H1 (cell line): ENCODE measurements around the gene STAM2. TPM values are rescaled to one million over a fixed set of nuclear protein-coding genes. Genes with fewer than 3 reads are reported as not detected.

ENCODE experiments used
- CTCF ChIA-PET: fragments of 300-600 bp; sonication (Branson Sonifier 250); formaldehyde crosslinking; loops from one replicate; lab custom pipeline; 2021; ENCODE audit not compliant: partially characterized antibody; lab: Charles Lee
- POLR2A ChIA-PET: fragments of 300-600 bp; sonication (Branson Sonifier 250); formaldehyde crosslinking; loops from one replicate; lab custom pipeline; 2021; ENCODE audit warnings: inconsistent platforms; ENCODE audit not compliant: partially characterized antibody; lab: Charles Lee
- DNase-seq, 2 experiments: peaks; one replicate each; pipeline versions ENCODE4 v3.0.0 to v3.0.0-alpha.2; 2010 to 2022; ENCODE audit warnings: low spot score in 2 of 2, low read depth in 1 of 2, mixed read lengths in 1 of 2
- FAIRE-seq: peaks from 2 replicates; lab custom pipeline; 2011; peaks lifted over from hg19 to GRCh38; lab: Jason Lieb, UNC
- H2AFZ ChIP-seq: 2 replicates; pipeline ENCODE4 v1.8.1; 2012; ENCODE audit warnings: low read length, inconsistent platforms
- H2AK5ac ChIP-seq: 2 replicates; pipeline ENCODE4 v1.6.1; 2013; ENCODE audit warnings: low read depth, low read length
- H2BK120ac ChIP-seq: replicated peaks from 2 replicates; pipeline ENCODE3; 2013; ENCODE audit warnings: low read depth, low read length, inconsistent platforms
- H2BK12ac ChIP-seq: 2 replicates; pipeline ENCODE4 v1.6.1; 2013; ENCODE audit warnings: low read depth, low read length
- H2BK15ac ChIP-seq: 2 replicates; pipeline ENCODE4 v1.6.1; 2013; ENCODE audit warnings: low read length
- H2BK20ac ChIP-seq: 2 replicates; pipeline ENCODE4 v1.6.1; 2013; ENCODE audit warnings: low read length
- H2BK5ac ChIP-seq: 2 replicates; pipeline ENCODE4 v1.6.1; 2013; ENCODE audit warnings: low read depth, low read length
- H3K14ac ChIP-seq: 2 replicates; pipeline ENCODE4 v1.6.1; 2013; ENCODE audit warnings: inconsistent platforms; ENCODE audit not compliant: insufficient read length
- H3K18ac ChIP-seq: 2 replicates; pipeline ENCODE4 v1.6.1; 2013; ENCODE audit warnings: low read length; ENCODE audit errors: extremely low read depth
- H3K23ac ChIP-seq: 2 replicates; pipeline ENCODE4 v1.6.1; 2013; ENCODE audit warnings: inconsistent platforms; ENCODE audit not compliant: insufficient read length
- H3K23me2 ChIP-seq: 2 replicates; pipeline ENCODE4 v1.6.1; 2013; ENCODE audit warnings: low read depth, low read length
- H3K27ac ChIP-seq: 2 replicates; pipeline ENCODE4 v1.6.1; 2011; ENCODE audit warnings: low read depth, low read length, inconsistent platforms
- H3K27me3 ChIP-seq, 4 experiments: replicated peaks in 1 of 4; 1 replicate in 1 of 4; 2 replicates in 3 of 4; pipeline versions ENCODE4 v1.6.1 to v1.8.1; 2011 to 2013; ENCODE audit warnings: low read length in 3 of 4, mild to moderate bottlenecking in 3 of 4, inconsistent platforms in 2 of 4, mixed read lengths in 2 of 4, moderate library complexity in 1 of 4; ENCODE audit not compliant: control insufficient read depth in 3 of 4, insufficient read depth in 3 of 4; ENCODE audit errors: extremely low read depth in 1 of 4
- H3K36me3 ChIP-seq, 4 experiments: 2 replicates each; pipeline versions ENCODE4 v1.6.1 to v1.8.1; 2011 to 2013; ENCODE audit warnings: mild to moderate bottlenecking in 4 of 4, low read length in 3 of 4, moderate library complexity in 2 of 4, control low read depth in 1 of 4, inconsistent platforms in 1 of 4; ENCODE audit not compliant: insufficient read depth in 4 of 4, control insufficient read depth in 2 of 4
- H3K4ac ChIP-seq: replicated peaks from 2 replicates; pipeline ENCODE3; 2013; ENCODE audit warnings: low read length, low read depth, mixed read lengths, inconsistent platforms; ENCODE audit not compliant: insufficient read length
- H3K4me1 ChIP-seq, 4 experiments: replicated peaks in 1 of 4; 1 replicate in 1 of 4; 2 replicates in 3 of 4; pipeline versions ENCODE4 v1.6.1 to v1.8.1; 2011 to 2013; ENCODE audit warnings: low read length in 3 of 4, inconsistent platforms in 2 of 4, mixed read lengths in 1 of 4; ENCODE audit not compliant: insufficient read depth in 4 of 4, control insufficient read depth in 3 of 4
- H3K4me2 ChIP-seq, 2 experiments: 2 replicates each; pipeline versions ENCODE4 v1.6.1 to v1.8.1; 2011 to 2013; ENCODE audit warnings: low read depth in 2 of 2, low read length in 2 of 2, control low read depth in 1 of 2, inconsistent platforms in 1 of 2, mild to moderate bottlenecking in 1 of 2; ENCODE audit not compliant: insufficient read depth in 1 of 2
- H3K4me3 ChIP-seq, 4 experiments: fragments of 200-600, 300-600 bp in 1 of 4; sonication (generic), shearing (Covaris generic), sonication (Bioruptor Twin) in 1 of 4; 2 replicates each; pipeline versions ENCODE4 v1.5.1 to v1.8.1; 2011 to 2016; ENCODE audit warnings: low read length in 4 of 4, low read depth in 3 of 4, control low read depth in 2 of 4, inconsistent platforms in 2 of 4, mild to moderate bottlenecking in 2 of 4, mixed read lengths in 1 of 4, moderate library complexity in 1 of 4; ENCODE audit not compliant: insufficient read depth in 2 of 4; ENCODE audit errors: extremely low read depth in 1 of 4
- H3K56ac ChIP-seq: replicated peaks from 2 replicates; pipeline ENCODE3; 2013; ENCODE audit warnings: low read depth, mild to moderate bottlenecking, mixed read lengths, low read length, inconsistent platforms; ENCODE audit not compliant: insufficient read length
- H3K79me1 ChIP-seq: 2 replicates; pipeline ENCODE4 v1.6.1; 2013; ENCODE audit warnings: low read depth, low read length, control low read depth
- H3K79me2 ChIP-seq, 2 experiments: 2 replicates each; pipeline versions ENCODE4 v1.6.1 to v1.8.1; 2012 to 2013; ENCODE audit warnings: low read length in 2 of 2, mild to moderate bottlenecking in 2 of 2, inconsistent platforms in 1 of 2; ENCODE audit not compliant: insufficient read depth in 2 of 2, control insufficient read depth in 1 of 2
- H3K9ac ChIP-seq, 4 experiments: replicated peaks in 1 of 4; 1 replicate in 1 of 4; 2 replicates in 3 of 4; pipeline versions ENCODE4 v1.6.1 to v1.8.1; 2011 to 2013; ENCODE audit warnings: low read depth in 3 of 4, low read length in 3 of 4, control low read depth in 2 of 4, mild to moderate bottlenecking in 2 of 4, moderate library complexity in 2 of 4, inconsistent platforms in 1 of 4; ENCODE audit errors: extremely low read depth in 1 of 4
- H3K9me3 ChIP-seq, 2 experiments: 2 replicates each; pipeline versions ENCODE4 v1.6.1 to v1.8.1; 2012 to 2013; ENCODE audit warnings: mild to moderate bottlenecking in 2 of 2, moderate library complexity in 2 of 2, control low read depth in 1 of 2, inconsistent platforms in 1 of 2, low read depth in 1 of 2, low read length in 1 of 2, mixed read lengths in 1 of 2; ENCODE audit not compliant: insufficient read depth in 2 of 2
- H4K20me1 ChIP-seq, 2 experiments: replicated peaks in 1 of 2; 2 replicates each; pipeline versions ENCODE3 to v1.8.1; 2011 to 2013; ENCODE audit warnings: inconsistent platforms in 2 of 2, low read length in 2 of 2, mild to moderate bottlenecking in 1 of 2; ENCODE audit not compliant: insufficient read depth in 2 of 2, control insufficient read depth in 1 of 2
- H4K5ac ChIP-seq: 2 replicates; pipeline ENCODE4 v1.6.1; 2013; ENCODE audit warnings: low read length, low read depth, mixed read lengths, inconsistent platforms; ENCODE audit not compliant: insufficient read length
- H4K8ac ChIP-seq: 2 replicates; pipeline ENCODE4 v1.8.0; 2013; ENCODE audit warnings: mild to moderate bottlenecking, moderate library complexity, low read length, inconsistent platforms; ENCODE audit not compliant: insufficient read depth; ENCODE audit errors: extremely low read depth
- H4K91ac ChIP-seq: replicated peaks from 2 replicates; pipeline ENCODE3; 2013; ENCODE audit warnings: low read length, mixed read lengths, inconsistent platforms; ENCODE audit not compliant: insufficient read length
- CEBPB ChIP-seq: IDR thresholded peaks from 2 replicates; pipeline ENCODE4 v1.6.1; 2012; ENCODE audit warnings: low read depth, low read length
- EGR1 ChIP-seq: IDR thresholded peaks from 2 replicates; pipeline ENCODE4 v1.6.1; 2011; ENCODE audit warnings: low read depth, low read length, borderline replicate concordance
- KDM1A ChIP-seq: fragments of 200-600, 300-600 bp; sonication (generic); IDR thresholded peaks from 2 replicates; pipeline ENCODE4 v1.7.1; 2016; ENCODE audit warnings: mild to moderate bottlenecking, low read length, borderline replicate concordance
- KDM4A ChIP-seq: IDR thresholded peaks from one replicate; pipeline ENCODE4 v1.7.1; 2012; ENCODE audit warnings: low read depth, mild to moderate bottlenecking, moderate library complexity, low read length, inconsistent platforms; ENCODE audit not compliant: severe bottlenecking
- POU5F1 ChIP-seq: IDR thresholded peaks from 2 replicates; pipeline ENCODE4 v1.6.1; 2011; ENCODE audit warnings: low read depth, mild to moderate bottlenecking, low read length, moderate library complexity
- SIN3A ChIP-seq, 2 experiments: IDR thresholded peaks in 1 of 2; conservative IDR thresholded peaks in 1 of 2; 2 replicates each; pipeline ENCODE4 v1.6.1; 2011 to 2012; ENCODE audit warnings: low read length in 2 of 2, improper control_type of control experiment in 1 of 2, low read depth in 1 of 2, mild to moderate bottlenecking in 1 of 2
- TEAD4 ChIP-seq: IDR thresholded peaks from 2 replicates; pipeline ENCODE4 v1.6.1; 2012; ENCODE audit warnings: low read depth, low read length, inconsistent platforms, mixed read lengths
- WGBS, 2 experiments: shearing (Covaris generic) in 1 of 2; methylation state at CpG; one replicate each; pipeline versions ENCODE4 v1.1.6 to v1.1.7; 2013 to 2015; ENCODE audit warnings: low lambda C conversion rate in 2 of 2, mixed read lengths in 2 of 2, inconsistent platforms in 1 of 2, low coverage in 1 of 2, missing lambda C conversion rate in 1 of 2; ENCODE audit not compliant: insufficient replicate concordance in 2 of 2, insufficient coverage in 1 of 2, insufficient read length in 1 of 2; ENCODE audit errors: extremely low coverage in 1 of 2, missing lambda C conversion rate in 1 of 2; 5-methylcytosine and 5-hydroxymethylcytosine counted together
- polyA plus RNA-seq, 7 experiments: library from polyadenylated mRNA; depleted of rRNA in 3 of 7; stranded (reverse) in 5 of 7; unstranded in 2 of 7; fragments of >200 nt in 5 of 7; fragments of 200-250 nt in 2 of 7; gene quantifications; 1 replicate in 5 of 7; 2 replicates in 1 of 7; 4 replicates in 1 of 7; pipeline versions ENCODE4 v1.2.1 to v1.2.3, GENCODE V29; 2011 to 2013; ENCODE audit warnings: missing spikeins in 2 of 7, mixed read lengths in 2 of 7
- total RNA-seq: library from RNA; stranded (reverse); fragmentation: NEBNext Ultra II Directional; extraction: Animal tissue kit (Norgen Biotek cat#: 25700); gene quantifications from 2 replicates; pipeline ENCODE4 v1.2.1, GENCODE V29; 2021
- TF ChIP-seq, protein P1 (sequence below): IDR thresholded peaks from 2 replicates; pipeline ENCODE4 v1.6.1; 2011; ENCODE audit warnings: low read length, improper control_type of control experiment

Gene STAM2
- total and polyA plus RNA-seq, 2 of the 8 experiments (the other 6 are each of a cell fraction or from before 2014, with no cell fraction given): 5.4 to 9.4 TPM

DNA sequence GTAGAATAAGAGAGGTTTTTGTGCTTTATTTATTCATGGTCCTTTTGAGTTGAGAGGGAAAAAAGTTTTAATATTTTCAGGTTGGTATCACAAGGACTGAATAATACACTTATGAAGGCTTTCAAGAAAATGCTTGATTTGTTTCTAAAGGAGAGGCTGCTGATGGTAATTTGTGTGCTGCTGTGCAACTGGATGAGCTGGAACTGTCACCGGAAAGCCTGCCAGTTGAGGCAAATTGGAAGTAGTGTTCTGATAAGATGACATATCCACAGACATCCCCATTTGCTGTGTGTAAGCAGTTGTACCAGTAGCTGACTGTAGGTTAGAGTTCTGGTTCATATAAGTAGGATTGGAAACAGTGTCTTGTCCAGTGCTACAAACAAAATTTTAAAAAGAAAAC is 55.1 kb downstream of the STAM2 start:
- no peak overlapping the region for H3K23ac ChIP-seq
- no peak overlapping the region for H3K9ac ChIP-seq
- H4K8ac ChIP-seq: no peak overlapping the region
- no peak overlapping the region for H3K4me2 ChIP-seq
- 90% methylated on average over 1 of the region's 1 CpG; no CpG with 5 or more reads in 1 of the 2 experiments for WGBS, 2 experiments
- no peak overlapping the region for H3K14ac ChIP-seq
- no peak overlapping the region for H2BK15ac ChIP-seq
- H3K23me2 ChIP-seq: no peaks in the 10 kb centered on the region
- DNase-seq: no peak
- no peak overlapping the region for H2BK5ac ChIP-seq
- ChIA-PET CTCF (interaction anchor here (0.6 to 1.4 kb wide), 5 partner anchors 10 to 106 kb away, joined by 3 to 4 read pairs (median 3); no protein-coding TSS in a partner anchor), POLR2A (interaction anchor here (0.8 kb wide), 1 partner anchor 10 kb away, joined by 3 read pairs; no protein-coding TSS in a partner anchor)
- no peaks in the 10 kb centered on the region for H3K79me1 ChIP-seq
- FAIRE-seq: no peak
- H3K9me3 ChIP-seq: no peaks in the 10 kb centered on the region
- H3K79me2 ChIP-seq: no peaks in the 10 kb centered on the region
- no peak overlapping the region for H2BK120ac ChIP-seq
- TF ChIP-seq EGR1 (no peak), CEBPB (no peak), KDM4A (no peak), POU5F1 (no peak), KDM1A (no peak), TEAD4 (no peak), SIN3A (conservative IDR thresholded peaks at IDR 0.05 in 1 of 2, IDR thresholded peaks at IDR 0.05 in 1 of 2; ENCODE audit: low read depth in 1 of 2, low read length in 2 of 2) (no peak)
- TF ChIP-seq, protein P1, sequence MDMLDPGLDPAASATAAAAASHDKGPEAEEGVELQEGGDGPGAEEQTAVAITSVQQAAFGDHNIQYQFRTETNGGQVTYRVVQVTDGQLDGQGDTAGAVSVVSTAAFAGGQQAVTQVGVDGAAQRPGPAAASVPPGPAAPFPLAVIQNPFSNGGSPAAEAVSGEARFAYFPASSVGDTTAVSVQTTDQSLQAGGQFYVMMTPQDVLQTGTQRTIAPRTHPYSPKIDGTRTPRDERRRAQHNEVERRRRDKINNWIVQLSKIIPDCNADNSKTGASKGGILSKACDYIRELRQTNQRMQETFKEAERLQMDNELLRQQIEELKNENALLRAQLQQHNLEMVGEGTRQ: no peak
- no peak overlapping the region for H3K4me3 ChIP-seq
- no peak overlapping the region for H3K56ac ChIP-seq
- H2AFZ ChIP-seq: no peak overlapping the region
- H2BK20ac ChIP-seq: no peak overlapping the region
- H3K18ac ChIP-seq: no peak overlapping the region
- H3K27ac ChIP-seq: no peak overlapping the region
- H2BK12ac ChIP-seq: no peak overlapping the region
- H4K5ac ChIP-seq: no peak overlapping the region
- H4K20me1 ChIP-seq: no peaks in the 10 kb centered on the region
- H3K36me3 ChIP-seq: no peaks in the 10 kb centered on the region
- no peak overlapping the region for H4K91ac ChIP-seq
- H3K27me3 ChIP-seq: no peaks in the 10 kb centered on the region
- H3K4ac ChIP-seq: no peak overlapping the region
- peaks cover 0 to 5% (median 0%) of the 10 kb centered on the region in 4 experiments; a peak in 2 of 7 replicates for H3K4me1 ChIP-seq
- no peak overlapping the region for H2AK5ac ChIP-seq
